Endodermal cell (in vitro differentiated cells): ENCODE results near the gene HYAL1. TPM values are rescaled to one million over a fixed set of nuclear protein-coding genes. Genes with fewer than 3 reads are reported as not detected.

Source experiments
- DNase-seq: peaks from one replicate; pipeline ENCODE4 v3.0.0-alpha.2; 2017
- H3K27ac ChIP-seq: 2 replicates; pipeline ENCODE4 v1.5.1; 2013; ENCODE audit warnings: mild to moderate bottlenecking, low read depth, low read length, moderate library complexity
- H3K27me3 ChIP-seq: 2 replicates; pipeline ENCODE4 v1.6.1; 2013; ENCODE audit warnings: mild to moderate bottlenecking, low read length, moderate library complexity; ENCODE audit not compliant: insufficient read depth, control insufficient read depth, poor library complexity, severe bottlenecking
- H3K36me3 ChIP-seq: 2 replicates; pipeline ENCODE4 v1.7.0; 2013; ENCODE audit warnings: mild to moderate bottlenecking, low read length, moderate library complexity; ENCODE audit not compliant: control insufficient read depth, insufficient read depth
- H3K4me1 ChIP-seq: one replicate; pipeline ENCODE4 v1.7.0; 2013; ENCODE audit warnings: low read length; ENCODE audit not compliant: control insufficient read depth, insufficient read depth
- H3K4me3 ChIP-seq: 2 replicates; pipeline ENCODE4 v1.5.1; 2013; ENCODE audit warnings: mild to moderate bottlenecking, low read length, moderate library complexity
- H3K9ac ChIP-seq: 2 replicates; pipeline ENCODE4 v1.6.1; 2013; ENCODE audit warnings: mild to moderate bottlenecking, low read length, moderate library complexity; ENCODE audit not compliant: poor library complexity, severe bottlenecking; ENCODE audit errors: extremely low read depth
- H3K9me3 ChIP-seq: 2 replicates; pipeline ENCODE4 v1.6.1; 2013; ENCODE audit warnings: mild to moderate bottlenecking, low read length, moderate library complexity; ENCODE audit not compliant: control insufficient read depth
- H3K27ac Mint-ChIP-seq: 2 replicates; pipeline ENCODE4 v1.8.0; 2020; ENCODE audit warnings: mixed read lengths
- H3K27me3 Mint-ChIP-seq: 2 replicates; pipeline ENCODE4 v1.8.0; 2021; ENCODE audit warnings: mild to moderate bottlenecking, mixed read lengths; ENCODE audit not compliant: insufficient read depth
- H3K36me3 Mint-ChIP-seq: 2 replicates; pipeline ENCODE4 v1.8.0; 2020; ENCODE audit warnings: low read depth, mixed read lengths
- H3K4me1 Mint-ChIP-seq: 2 replicates; pipeline ENCODE4 v1.8.0; 2020; ENCODE audit warnings: mixed read lengths
- H3K4me3 Mint-ChIP-seq: 2 replicates; pipeline ENCODE4 v1.8.0; 2020; ENCODE audit warnings: mild to moderate bottlenecking, moderate library complexity, mixed read lengths
- H3K9me3 Mint-ChIP-seq: 2 replicates; pipeline ENCODE4 v1.8.0; 2020; ENCODE audit warnings: mild to moderate bottlenecking, mixed read lengths
- CTCF ChIP-seq: fragments of 200-600 bp; sonication (generic); conservative IDR thresholded peaks from 2 replicates; pipeline ENCODE4 v1.5.0; 2021; ENCODE audit warnings: antibody characterized with exemption, mild to moderate bottlenecking
- WGBS, 2 experiments: methylation state at CpG; one replicate each; pipeline versions ENCODE4 v1.1.5 to v1.1.7; 2013; ENCODE audit warnings: missing lambda C conversion rate in 2 of 2, mixed read lengths in 1 of 2; ENCODE audit not compliant: insufficient coverage in 1 of 2, insufficient read length in 1 of 2; 5-methylcytosine and 5-hydroxymethylcytosine counted together
- total RNA-seq, 2 donors: library from RNA; stranded (reverse); fragmentation: NEBNext Ultra II Directional in 1 of 2; extraction: Animal tissue kit (Norgen Biotek cat#: 25700) in 1 of 2; gene quantifications; 2 replicates in 1 of 2; 3 replicates in 1 of 2; pipeline ENCODE4 v1.2.1, GENCODE V29; 2021

Gene HYAL1
- total RNA-seq, 2 donors from 2014 or later: 0.92 to 1.8 TPM

- TF ChIP-seq CTCF: no peak
- peak; percentile 79 for DNase-seq
- H3K4me3 ChIP-seq: no peak overlapping the region
These were observed 27.2 kb downstream of the HYAL1 start for GRCh38 chr3:50275996-50276761.

GRCh38 chr3:50275141-50275995 is 28.0 kb downstream of the HYAL1 start:
- no peak overlapping the region for H3K27ac ChIP-seq
- Mint-ChIP-seq H3K4me3 (peak overlapping the region; percentile 44), H3K27ac (no peak overlapping the region), H3K27me3 (peaks cover 71% of the 10 kb centered on the region), H3K9me3 (peaks cover 7% of the 10 kb centered on the region), H3K36me3 (no peaks in the 10 kb centered on the region), H3K4me1 (peaks cover 13% of the 10 kb centered on the region)
- WGBS, 2 experiments: 17 to 29% methylated on average over 36 to 65 of the region's 65 CpGs
- no peak for TF ChIP-seq CTCF
- H3K27me3 ChIP-seq: peaks cover 39% of the 10 kb centered on the region
- H3K9ac ChIP-seq: no peak overlapping the region
- peak; percentile 79 for DNase-seq
- H3K4me1 ChIP-seq: no peaks in the 10 kb centered on the region
- no peaks in the 10 kb centered on the region for H3K9me3 ChIP-seq
- H3K36me3 ChIP-seq: no peaks in the 10 kb centered on the region
- H3K4me3 ChIP-seq: peak overlapping the region; percentile 53

More at GRCh38 chr3:50275996-50276761, 27.2 kb downstream of the HYAL1 start:
- 83 to 89% methylated on average over 70 to 79 of the region's 79 CpGs for WGBS, 2 experiments
- no peaks in the 10 kb centered on the region for H3K36me3 ChIP-seq
- Mint-ChIP-seq H3K4me1 (peaks cover 13% of the 10 kb centered on the region), H3K27ac (no peak overlapping the region), H3K4me3 (peak overlapping the region; percentile 44), H3K27me3 (peaks cover 71% of the 10 kb centered on the region), H3K36me3 (no peaks in the 10 kb centered on the region), H3K9me3 (peaks cover 7% of the 10 kb centered on the region)
- H3K9ac ChIP-seq: no peak overlapping the region
- no peaks in the 10 kb centered on the region for H3K9me3 ChIP-seq
- H3K4me1 ChIP-seq: no peaks in the 10 kb centered on the region
- peaks cover 39% of the 10 kb centered on the region for H3K27me3 ChIP-seq
- no peak overlapping the region for H3K27ac ChIP-seq

GRCh38 chr3:50274371-50275104 is 28.8 kb downstream of the HYAL1 start:
- peak overlapping the region; percentile 9 for H3K4me3 Mint-ChIP-seq
- H3K9me3 Mint-ChIP-seq: peaks cover 7% of the 10 kb centered on the region
- peaks cover 13% of the 10 kb centered on the region for H3K4me1 Mint-ChIP-seq
- WGBS, 2 experiments: 12 to 19% methylated on average over 14 to 26 of the region's 26 CpGs
- no peak overlapping the region for H3K9ac ChIP-seq
- peak overlapping the region; percentile 53 for H3K4me3 ChIP-seq
- H3K36me3 Mint-ChIP-seq: no peaks in the 10 kb centered on the region
- no peaks in the 10 kb centered on the region for H3K4me1 ChIP-seq
- no peaks in the 10 kb centered on the region for H3K36me3 ChIP-seq
- no peaks in the 10 kb centered on the region for H3K9me3 ChIP-seq
- H3K27ac Mint-ChIP-seq: no peak overlapping the region
- H3K27me3 ChIP-seq: peaks cover 39% of the 10 kb centered on the region
- TF ChIP-seq CTCF: peak; percentile 94
- peak; percentile 96 for DNase-seq
- H3K27ac ChIP-seq: no peak overlapping the region
- H3K27me3 Mint-ChIP-seq: peaks cover 71% of the 10 kb centered on the region
